Loucy (cell line): ENCODE measurements around the gene KRTAP10-4.
"Not testable (repeated sequence)": the region's sequence is repeated elsewhere in the genome, so short reads cannot be mapped to it uniquely, and the experiment has no call there.

Experiments used
- H2AFZ ChIP-seq: fragments of 200-600 bp; sonication (generic); 2 replicates; pipeline ENCODE4 v1.6.0; 2016; ENCODE audit warnings: antibody characterized with exemption, mild to moderate bottlenecking, low read length, moderate library complexity
- H3F3A ChIP-seq: fragments of 200-600 bp; 2 replicates; pipeline ENCODE4 v1.6.0; 2016; ENCODE audit warnings: antibody characterized with exemption, low read depth, mild to moderate bottlenecking
- H3K27me3 ChIP-seq: fragments of 200-600 bp; sonication (generic); 2 replicates; pipeline ENCODE4 v1.6.1; 2014; ENCODE audit warnings: low read length, mild to moderate bottlenecking; ENCODE audit not compliant: insufficient read depth, poor library complexity, severe bottlenecking
- H3K36me3 ChIP-seq: fragments of 200-600 bp; sonication (generic); 2 replicates; pipeline ENCODE4 v1.6.1; 2016; ENCODE audit warnings: low read length; ENCODE audit not compliant: insufficient read depth
- H3K4me1 ChIP-seq: fragments of 200-600 bp; sonication (generic); 2 replicates; pipeline ENCODE4 v1.5.1; 2014; ENCODE audit warnings: low read length, mild to moderate bottlenecking; ENCODE audit not compliant: insufficient read depth, poor library complexity, severe bottlenecking
- H3K4me2 ChIP-seq: fragments of 200-600 bp; sonication (generic); 2 replicates; pipeline ENCODE4 v1.6.0; 2014; ENCODE audit warnings: antibody characterized with exemption, low read length, low read depth, mild to moderate bottlenecking; ENCODE audit not compliant: poor library complexity, severe bottlenecking
- H3K4me3 ChIP-seq: fragments of 200-600 bp; sonication (generic); 2 replicates; pipeline ENCODE4 v1.5.1; 2014; ENCODE audit warnings: low read length, mild to moderate bottlenecking, mixed read lengths; ENCODE audit not compliant: poor library complexity, severe bottlenecking
- H3K79me2 ChIP-seq: fragments of 200-600 bp; sonication (generic); 2 replicates; pipeline ENCODE4 v1.6.1; 2014; ENCODE audit warnings: low read length; ENCODE audit not compliant: insufficient read depth
- H3K9ac ChIP-seq: fragments of 200-600 bp; sonication (generic); 2 replicates; pipeline ENCODE4 v1.6.0; 2014; ENCODE audit warnings: mild to moderate bottlenecking, low read depth, low read length, moderate library complexity; ENCODE audit not compliant: poor library complexity, severe bottlenecking
- H3K9me2 ChIP-seq: fragments of 200-600 bp; sonication (generic); replicated peaks from 2 replicates; pipeline ENCODE4 v1.6.1; 2016; ENCODE audit warnings: low read depth, low read length, mixed read lengths
- H3K9me3 ChIP-seq: fragments of 200-600 bp; sonication (generic); 2 replicates; pipeline ENCODE4 v1.6.1; 2014; ENCODE audit warnings: mild to moderate bottlenecking, antibody characterized with exemption, low read length, low read depth; ENCODE audit not compliant: insufficient read depth
- H4K20me1 ChIP-seq: fragments of 200-600 bp; sonication (generic); 2 replicates; pipeline ENCODE4 v1.6.0; 2014; ENCODE audit warnings: antibody characterized with exemption, low read length, mild to moderate bottlenecking; ENCODE audit not compliant: insufficient read depth, poor library complexity, severe bottlenecking
- CTCF ChIP-seq: fragments of 200-600 bp; sonication (generic); conservative IDR thresholded peaks from 2 replicates; pipeline ENCODE4 v1.5.1; 2014; ENCODE audit warnings: mild to moderate bottlenecking, antibody characterized with exemption, low read length
- EZH2phosphoT487 ChIP-seq: fragments of 200-600 bp; IDR thresholded peaks from 2 replicates; pipeline ENCODE4 v1.6.1; 2018; ENCODE audit warnings: antibody characterized with exemption, mild to moderate bottlenecking, moderate library complexity, borderline replicate concordance

Gene KRTAP10-4

DNA sequence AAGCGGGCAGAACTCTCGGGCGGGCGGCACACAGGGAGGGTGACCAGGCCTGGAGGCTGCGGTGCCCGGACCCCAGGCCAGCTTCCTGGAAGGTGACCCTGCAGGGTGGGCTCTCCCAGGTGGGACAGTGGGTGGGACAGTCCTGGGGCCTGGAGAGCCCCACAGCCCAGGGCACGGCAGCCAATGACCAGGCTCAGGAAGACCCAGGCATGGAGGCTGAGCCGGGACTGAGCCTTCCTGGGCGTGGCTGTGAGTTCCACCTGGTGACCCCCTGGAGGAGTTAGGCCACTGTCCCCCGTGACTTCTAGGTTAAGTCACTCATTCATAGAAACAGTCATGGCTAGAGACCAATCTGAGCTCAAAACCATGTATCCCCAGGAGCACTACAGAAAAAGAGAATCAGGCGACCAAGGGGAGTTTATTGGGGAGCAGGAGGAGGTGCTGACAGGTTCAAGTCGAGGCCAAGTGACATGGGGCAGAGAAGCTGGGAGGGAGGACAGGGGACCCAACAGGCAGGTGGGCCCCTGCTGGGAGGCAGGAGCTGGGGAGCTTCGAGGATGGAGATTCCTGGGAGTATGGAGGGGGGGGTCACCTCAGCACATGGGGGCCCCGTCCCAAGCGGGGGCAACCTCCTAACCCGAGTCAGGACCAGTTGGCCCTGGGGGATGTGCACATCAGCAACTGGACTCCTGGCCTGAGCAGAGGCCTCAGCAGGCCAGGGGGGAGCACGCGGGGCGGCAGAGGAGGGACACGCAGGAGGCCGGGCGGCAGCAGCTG is 5.7 kb downstream of the KRTAP10-4 start:
- Histone ChIP-seq H3K27me3 (no peaks in the 10 kb centered on the region), H3K4me2 (no peak overlapping the region), H3K9me2 (no peaks in the 10 kb centered on the region), H2AFZ (no peak overlapping the region), H3K9ac (no peak overlapping the region), H3F3A (no peaks in the 10 kb centered on the region; the same call in 1 of the 2 replicates), H3K9me3 (peaks cover 6% of the 10 kb centered on the region; the same call in 1 of the 2 replicates), H3K4me1 (no peaks in the 10 kb centered on the region), H3K4me3 (no peak overlapping the region), H3K79me2 (no peaks in the 10 kb centered on the region), H3K36me3 (no peaks in the 10 kb centered on the region), H4K20me1 (no peaks in the 10 kb centered on the region)
- TF ChIP-seq EZH2phosphoT487 = no peak
- no peak for TF ChIP-seq CTCF

DNA sequence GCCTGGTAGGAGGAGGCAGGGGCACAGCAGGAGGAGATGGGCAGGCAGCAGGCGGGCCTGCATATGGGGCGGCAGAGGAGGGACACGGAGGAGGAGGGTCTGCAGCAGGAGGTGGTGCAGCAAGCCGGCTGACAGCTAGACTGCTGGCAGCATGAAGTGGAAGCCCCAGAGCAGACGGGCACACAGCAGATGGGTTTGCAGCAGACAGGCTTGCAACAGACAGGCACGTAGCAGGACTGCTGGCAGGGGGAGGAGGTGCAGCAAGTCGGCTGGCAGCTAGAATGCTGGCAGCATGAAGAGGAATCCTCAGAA is 6.3 kb downstream of the KRTAP10-4 start:
- no peaks in the 10 kb centered on the region; the same call in 1 of the 2 replicates for H3F3A ChIP-seq
- no peaks in the 10 kb centered on the region for H3K4me1 ChIP-seq
- H3K27me3 ChIP-seq = no peaks in the 10 kb centered on the region
- H3K4me3 ChIP-seq = no peak overlapping the region
- H3K79me2 ChIP-seq = no peaks in the 10 kb centered on the region
- H3K9me3 ChIP-seq = peaks cover 6% of the 10 kb centered on the region; the same call in 1 of the 2 replicates
- H2AFZ ChIP-seq = no peak overlapping the region
- H4K20me1 ChIP-seq = no peaks in the 10 kb centered on the region
- no peak for TF ChIP-seq EZH2phosphoT487
- TF ChIP-seq CTCF = no peak
- H3K36me3 ChIP-seq = no peaks in the 10 kb centered on the region
- H3K9me2 ChIP-seq = no peaks in the 10 kb centered on the region
- H3K4me2 ChIP-seq = no peak overlapping the region
- no peak overlapping the region for H3K9ac ChIP-seq

- not testable (repeated sequence) for H3K79me2 ChIP-seq, H3F3A ChIP-seq, H3K9me2 ChIP-seq, H3K9ac ChIP-seq, H3K4me1 ChIP-seq, H4K20me1 ChIP-seq, H3K27me3 ChIP-seq, H3K4me3 ChIP-seq, H3K36me3 ChIP-seq, H3K4me2 ChIP-seq, H3K9me3 ChIP-seq, H2AFZ ChIP-seq
These were observed 6.8 kb downstream of the KRTAP10-4 start, which contains the start of gene KRTAP10-5 for GRCh38 chr21:44580231-44580821. TSS of gene KRTAP10-5 (minus strand) at chr21:44580604. CDS start at chr21:44580578, 26 bp downstream.
